Measurements from ENCODE around the gene AP1M2.
"Not testable (repeated sequence)": the region's sequence is repeated elsewhere in the genome, so short reads cannot be mapped to it uniquely, and the experiment has no call there.

AP1M2 gene

DNA sequence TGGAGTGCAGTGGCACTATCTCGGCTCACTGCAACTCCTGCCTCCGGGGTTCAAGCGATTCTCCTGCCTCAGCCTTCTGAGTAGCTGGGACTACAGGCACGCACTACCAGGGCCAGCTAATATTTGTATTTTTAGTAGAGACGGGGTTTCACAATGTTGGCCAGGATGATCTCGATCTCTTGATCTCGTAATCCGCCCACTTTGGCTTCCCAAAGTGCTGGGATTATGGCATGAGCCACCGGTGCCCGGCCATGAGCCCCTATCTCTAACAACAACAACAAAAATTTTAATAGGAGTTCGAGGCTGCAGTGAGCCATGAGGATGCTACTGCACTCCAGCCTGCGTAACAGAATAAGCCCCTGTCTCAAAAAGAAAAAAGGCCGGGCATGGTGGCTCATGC, 5.0 kb downstream of the AP1M2 start:
- no peak for DNase-seq (ENCODE audit: extremely low read depth, low read depth)
- TF ChIP-seq CTCF (IDR thresholded peaks at IDR 0.05; ENCODE audit: low read depth, low read length) = no peak

DNA sequence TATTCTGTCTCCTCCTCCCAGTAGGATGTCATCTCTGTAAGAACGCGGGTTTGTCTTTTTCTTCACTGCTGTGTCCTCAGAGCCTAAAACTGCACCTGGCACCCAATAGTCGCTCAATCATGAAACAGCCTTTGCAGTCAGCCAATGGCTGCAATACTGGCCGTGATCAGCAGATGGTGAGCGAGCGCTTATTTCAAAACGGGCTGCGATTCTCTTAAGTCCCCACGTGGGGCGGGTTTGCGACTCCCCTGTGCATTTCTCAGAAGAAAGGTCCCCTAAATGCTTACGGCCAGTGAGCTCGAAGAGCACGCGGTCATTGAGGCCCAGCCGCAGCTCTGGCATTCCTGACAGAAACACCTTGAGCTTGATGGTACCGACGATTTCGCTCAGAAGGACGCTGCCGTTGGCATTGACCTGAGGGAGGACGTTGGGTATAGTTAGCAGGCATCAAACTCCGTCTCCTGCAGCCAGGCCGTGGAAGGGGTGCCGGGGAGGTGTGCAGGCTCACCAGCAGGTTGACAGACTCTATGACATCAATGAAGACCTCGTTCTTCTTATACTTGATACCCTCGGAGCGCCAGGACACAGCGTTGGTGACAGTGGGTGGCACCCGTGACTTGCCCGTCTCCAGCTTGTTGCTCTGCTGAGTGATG, 6.0 kb downstream of the AP1M2 start:
- peak; percentile 82 for DNase-seq (ENCODE audit: extremely low read depth, low read depth)

DNA sequence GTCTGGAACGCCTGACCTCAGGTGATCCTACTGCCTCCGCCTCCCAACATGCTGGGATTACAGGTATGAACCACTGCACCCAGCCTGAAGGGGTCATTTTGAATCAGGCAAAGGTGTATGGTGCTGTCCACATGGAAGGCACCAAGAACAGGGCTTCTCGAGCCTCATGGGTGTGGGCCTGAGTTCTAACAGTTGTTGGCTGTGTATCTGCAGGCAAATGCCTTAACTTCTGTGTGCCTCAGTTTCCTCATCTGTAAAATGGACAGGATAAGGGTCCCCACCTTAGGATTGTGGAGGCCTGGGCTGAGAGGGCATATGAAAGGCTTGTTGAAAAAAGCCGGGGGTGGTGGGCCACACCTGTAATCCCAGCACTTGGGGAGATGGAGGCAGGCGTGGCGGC, 9.2 kb downstream of the AP1M2 start:
- DNase-seq (ENCODE audit: extremely low read depth, low read depth) = no peak
- no peak for TF ChIP-seq CTCF (IDR thresholded peaks at IDR 0.05; ENCODE audit: low read depth, low read length)

More for the DNA sequence above, 6.0 kb downstream of the AP1M2 start:
- TF ChIP-seq CTCF (IDR thresholded peaks at IDR 0.05; ENCODE audit: low read depth, low read length) = peak; percentile 100

- DNase-seq (ENCODE audit: extremely low read depth, low read depth) = no peak
- TF ChIP-seq CTCF (IDR thresholded peaks at IDR 0.05; ENCODE audit: low read depth, low read length) = no peak
Observed at GRCh38 chr19:10575011-10575716, 11.9 kb downstream of the AP1M2 start.

GRCh38 chr19:10574462-10574861, 12.7 kb downstream of the AP1M2 start:
- no peak for TF ChIP-seq CTCF (IDR thresholded peaks at IDR 0.05; ENCODE audit: low read depth, low read length)
- no peak for DNase-seq (ENCODE audit: extremely low read depth, low read depth)

DNA sequence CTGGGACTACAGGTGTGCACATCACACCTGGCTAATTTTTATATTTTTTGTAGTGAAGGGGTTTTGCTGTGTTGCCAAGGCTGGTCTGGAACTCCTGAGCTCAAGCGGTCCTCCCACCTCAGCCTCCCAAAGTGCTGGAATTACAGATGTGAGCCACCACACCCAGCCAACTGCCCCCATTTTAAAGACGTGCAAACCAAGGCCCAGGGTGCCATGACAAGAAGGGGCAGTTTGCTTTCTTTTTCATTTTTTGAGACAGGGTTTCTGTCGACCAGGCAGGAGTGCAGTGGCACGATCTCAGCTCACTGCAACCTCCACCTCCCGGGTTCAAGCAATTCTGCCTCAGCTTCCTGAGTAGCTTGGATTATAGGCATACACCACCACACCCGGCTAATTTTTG, 13.3 kb downstream of the AP1M2 start:
- not testable (repeated sequence) for DNase-seq (ENCODE audit: extremely low read depth, low read depth)

GRCh38 chr19:10568826-10569651, 18.1 kb downstream of the AP1M2 start, which contains the start of gene CDKN2D:
TSS of gene CDKN2D (minus strand) at chr19:10568979. CDS start at chr19:10568653, 326 bp downstream.
- no peak for TF ChIP-seq CTCF (IDR thresholded peaks at IDR 0.05; ENCODE audit: low read depth, low read length)
- DNase-seq (ENCODE audit: extremely low read depth, low read depth) = peak; percentile 99

Data from AG09319 (cell line).